ENCODE measurements around the gene PTPRN2.
A peak's percentile ranks its signal among the peaks of the same experiment; 100 is the strongest.

The PTPRN2 gene

DNA sequence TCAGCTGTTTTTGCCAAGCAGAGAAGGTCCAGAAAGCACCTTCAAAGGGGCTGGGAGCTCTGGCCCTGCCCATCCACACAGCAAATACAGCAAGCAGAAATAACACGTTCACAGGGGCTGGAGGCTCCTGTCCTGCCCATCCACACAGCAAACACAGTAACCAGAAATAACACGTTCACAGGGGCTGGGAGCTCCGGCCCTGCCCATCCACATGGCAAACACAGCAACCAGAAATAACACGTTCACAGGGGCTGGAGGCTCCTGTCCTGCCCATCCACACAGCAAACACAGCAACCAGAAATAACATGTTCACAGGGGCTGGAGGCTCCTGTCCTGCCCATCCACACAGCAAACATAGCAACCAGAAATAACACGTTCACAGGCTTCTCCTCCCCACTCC is 558.1 kb downstream of the PTPRN2 start:
- peaks cover 31% of the 10 kb centered on the region for H3K4me1 ChIP-seq (ENCODE audit: control insufficient read depth, insufficient read depth, low read length)
- H3K27me3 ChIP-seq (ENCODE audit: control insufficient read depth, insufficient read depth, low read length) = no peaks in the 10 kb centered on the region
- H3K9me3 ChIP-seq (ENCODE audit: control insufficient read depth, low read length) = no peaks in the 10 kb centered on the region
- H3K36me3 ChIP-seq (ENCODE audit: control insufficient read depth, insufficient read depth, low read length) = no peaks in the 10 kb centered on the region
- no peak overlapping the region for H3K4me3 ChIP-seq (ENCODE audit: low read length)
- no peak overlapping the region for H3K9ac ChIP-seq (ENCODE audit: low read length)

- Histone ChIP-seq H3K4me3 (ENCODE audit: low read length) (no peak overlapping the region), H3K36me3 (ENCODE audit: control insufficient read depth, insufficient read depth, low read length) (no peaks in the 10 kb centered on the region), H3K9ac (ENCODE audit: low read length) (no peak overlapping the region), H3K9me3 (ENCODE audit: control insufficient read depth, low read length) (no peaks in the 10 kb centered on the region), H3K4me1 (ENCODE audit: control insufficient read depth, insufficient read depth, low read length) (peaks cover 31% of the 10 kb centered on the region), H3K27me3 (ENCODE audit: control insufficient read depth, insufficient read depth, low read length) (no peaks in the 10 kb centered on the region)
These were observed 558.7 kb downstream of the PTPRN2 start for GRCh38 chr7:158028971-158029370.

GRCh38 chr7:158028290-158028941 is 559.2 kb downstream of the PTPRN2 start:
- no peaks in the 10 kb centered on the region for H3K27me3 ChIP-seq (ENCODE audit: control insufficient read depth, insufficient read depth, low read length)
- H3K9me3 ChIP-seq (ENCODE audit: control insufficient read depth, low read length) = no peaks in the 10 kb centered on the region
- peak overlapping the region; percentile 15 for H3K9ac ChIP-seq (ENCODE audit: low read length)
- peaks cover 31% of the 10 kb centered on the region for H3K4me1 ChIP-seq (ENCODE audit: control insufficient read depth, insufficient read depth, low read length)
- no peaks in the 10 kb centered on the region for H3K36me3 ChIP-seq (ENCODE audit: control insufficient read depth, insufficient read depth, low read length)
- no peak overlapping the region for H3K4me3 ChIP-seq (ENCODE audit: low read length)

DNA sequence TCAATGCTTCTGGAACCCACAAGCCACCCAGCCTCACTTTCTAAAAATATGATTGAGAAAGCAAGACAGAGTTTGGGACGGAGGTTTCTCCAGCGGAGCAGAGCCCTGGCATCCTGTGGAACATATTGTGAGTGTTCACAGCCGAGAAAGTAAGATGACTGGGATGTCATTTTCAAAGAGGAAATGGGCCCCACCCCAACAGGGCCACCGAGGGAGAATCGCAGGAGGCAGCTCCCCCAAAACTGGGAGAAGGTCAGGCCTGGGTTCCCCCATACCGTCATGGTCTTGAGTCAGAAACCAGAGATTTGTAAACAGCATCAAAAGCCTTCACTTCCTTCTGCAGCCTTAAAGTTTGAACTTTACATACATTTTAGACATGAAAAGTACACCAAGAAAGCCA is 560.0 kb downstream of the PTPRN2 start:
- Histone ChIP-seq H3K9ac (ENCODE audit: low read length) (no peak overlapping the region), H3K27me3 (ENCODE audit: control insufficient read depth, insufficient read depth, low read length) (no peaks in the 10 kb centered on the region), H3K36me3 (ENCODE audit: control insufficient read depth, insufficient read depth, low read length) (no peaks in the 10 kb centered on the region), H3K9me3 (ENCODE audit: control insufficient read depth, low read length) (no peaks in the 10 kb centered on the region), H3K4me3 (ENCODE audit: low read length) (no peak overlapping the region), H3K4me1 (ENCODE audit: control insufficient read depth, insufficient read depth, low read length) (peaks cover 31% of the 10 kb centered on the region)

DNA sequence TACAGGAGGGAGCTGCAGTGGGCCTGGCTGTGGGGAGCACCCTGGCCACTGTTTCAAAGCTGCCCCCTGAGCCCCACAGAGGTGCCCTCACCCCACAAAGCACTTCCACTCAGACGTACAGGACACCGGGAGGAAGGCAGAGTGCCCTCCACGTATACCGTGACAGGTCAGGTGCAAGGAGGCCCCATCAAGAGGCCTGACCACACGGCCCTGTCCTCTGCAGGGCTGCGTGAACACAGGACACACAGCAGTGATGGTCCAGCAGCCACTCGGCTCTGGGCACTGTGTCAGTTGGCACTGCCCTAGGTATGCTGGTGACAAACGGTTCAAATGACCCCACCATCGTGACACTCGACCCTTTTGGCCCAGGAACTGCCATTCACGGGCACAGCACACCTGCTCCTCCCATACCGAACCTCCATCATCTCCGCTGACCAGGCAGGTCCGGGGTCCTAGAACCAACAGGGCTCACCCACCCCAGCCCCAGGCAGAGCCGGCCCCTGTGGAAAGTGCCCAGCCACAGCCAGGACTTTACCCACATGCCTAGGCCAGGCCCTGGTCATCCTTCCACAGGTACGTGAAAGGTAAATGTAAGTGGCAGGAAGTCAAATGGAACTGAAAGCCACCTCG is 560.9 kb downstream of the PTPRN2 start:
- Histone ChIP-seq H3K36me3 (ENCODE audit: control insufficient read depth, insufficient read depth, low read length) (no peaks in the 10 kb centered on the region), H3K9ac (ENCODE audit: low read length) (no peak overlapping the region), H3K27me3 (ENCODE audit: control insufficient read depth, insufficient read depth, low read length) (no peaks in the 10 kb centered on the region), H3K4me1 (ENCODE audit: control insufficient read depth, insufficient read depth, low read length) (peaks cover 31% of the 10 kb centered on the region), H3K9me3 (ENCODE audit: control insufficient read depth, low read length) (no peaks in the 10 kb centered on the region), H3K4me3 (ENCODE audit: low read length) (no peak overlapping the region)

DNA sequence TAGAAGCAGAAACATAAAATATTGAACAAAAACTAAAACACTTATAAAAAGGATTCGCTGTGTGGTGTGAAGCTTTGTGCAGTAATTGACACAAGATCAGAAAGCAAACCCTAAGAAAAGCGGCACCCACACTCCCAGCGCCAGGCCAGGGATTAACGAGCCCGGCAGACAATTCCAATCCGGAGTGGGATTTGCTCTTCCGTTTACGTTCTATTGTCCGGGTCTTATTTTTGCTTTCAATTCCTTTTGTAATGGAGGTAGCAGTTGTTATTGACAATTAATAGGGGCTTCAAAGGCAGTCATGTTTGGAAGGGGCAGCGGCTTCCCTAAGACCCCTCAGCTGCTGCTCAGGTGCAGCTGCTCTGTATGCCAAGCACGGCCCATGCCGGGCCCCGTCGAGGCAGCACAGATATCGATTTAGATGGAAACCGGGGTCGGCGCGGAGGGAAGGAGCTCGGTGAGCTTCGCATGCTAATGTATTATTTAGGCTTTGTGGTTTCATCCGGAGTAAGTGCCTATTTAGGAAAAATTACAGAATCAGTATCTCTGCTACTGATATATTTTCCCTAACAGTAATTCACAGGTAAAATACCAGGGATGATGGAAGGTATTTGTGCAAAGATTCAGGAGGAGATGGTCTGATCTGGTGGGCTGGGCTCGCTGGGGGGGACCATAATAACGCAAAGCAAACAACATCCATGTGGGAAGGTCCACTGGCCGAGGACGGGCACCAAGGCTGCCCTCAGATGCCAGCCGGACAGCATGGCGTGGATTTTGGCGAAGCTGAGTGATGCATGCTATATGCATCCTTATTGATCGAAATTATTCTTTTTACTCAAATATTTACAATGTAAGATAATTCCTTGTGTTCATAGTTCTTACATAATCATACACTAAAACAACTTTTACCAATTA is 561.7 kb downstream of the PTPRN2 start:
- H3K9me3 ChIP-seq (ENCODE audit: control insufficient read depth, low read length) = no peaks in the 10 kb centered on the region
- no peak overlapping the region for H3K9ac ChIP-seq (ENCODE audit: low read length)
- H3K4me1 ChIP-seq (ENCODE audit: control insufficient read depth, insufficient read depth, low read length) = peaks cover 31% of the 10 kb centered on the region
- H3K27me3 ChIP-seq (ENCODE audit: control insufficient read depth, insufficient read depth, low read length) = no peaks in the 10 kb centered on the region
- no peak overlapping the region for H3K4me3 ChIP-seq (ENCODE audit: low read length)
- no peaks in the 10 kb centered on the region for H3K36me3 ChIP-seq (ENCODE audit: control insufficient read depth, insufficient read depth, low read length)

GRCh38 chr7:158024881-158025280 is 562.7 kb downstream of the PTPRN2 start:
- Histone ChIP-seq H3K27me3 (ENCODE audit: control insufficient read depth, insufficient read depth, low read length) (no peaks in the 10 kb centered on the region), H3K36me3 (ENCODE audit: control insufficient read depth, insufficient read depth, low read length) (no peaks in the 10 kb centered on the region), H3K9me3 (ENCODE audit: control insufficient read depth, low read length) (no peaks in the 10 kb centered on the region), H3K9ac (ENCODE audit: low read length) (no peak overlapping the region), H3K4me1 (ENCODE audit: control insufficient read depth, insufficient read depth, low read length) (peaks cover 31% of the 10 kb centered on the region), H3K4me3 (ENCODE audit: low read length) (no peak overlapping the region)

DNA sequence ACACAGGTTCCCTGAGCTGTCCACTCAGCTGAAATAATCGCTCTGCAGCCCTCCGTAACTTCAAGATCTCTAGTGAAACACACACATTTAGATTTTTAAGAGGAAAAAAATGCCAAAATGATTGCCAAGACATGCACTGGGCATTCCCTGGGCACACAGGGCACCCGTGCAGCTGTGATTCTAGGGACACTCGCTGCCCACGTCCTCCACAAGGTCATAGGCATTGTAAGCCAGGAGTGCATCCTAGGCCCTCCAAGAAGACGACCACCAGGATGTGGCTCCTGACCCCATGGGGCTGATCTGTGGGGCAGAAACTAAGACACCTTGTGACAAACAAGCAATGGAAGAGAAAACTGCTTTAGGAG is 563.3 kb downstream of the PTPRN2 start:
- peaks cover 26% of the 10 kb centered on the region for H3K4me1 ChIP-seq (ENCODE audit: control insufficient read depth, insufficient read depth, low read length)
- no peak overlapping the region for H3K9ac ChIP-seq (ENCODE audit: low read length)
- no peaks in the 10 kb centered on the region for H3K27me3 ChIP-seq (ENCODE audit: control insufficient read depth, insufficient read depth, low read length)
- no peaks in the 10 kb centered on the region for H3K36me3 ChIP-seq (ENCODE audit: control insufficient read depth, insufficient read depth, low read length)
- no peak overlapping the region for H3K4me3 ChIP-seq (ENCODE audit: low read length)
- H3K9me3 ChIP-seq (ENCODE audit: control insufficient read depth, low read length) = no peaks in the 10 kb centered on the region

DNA sequence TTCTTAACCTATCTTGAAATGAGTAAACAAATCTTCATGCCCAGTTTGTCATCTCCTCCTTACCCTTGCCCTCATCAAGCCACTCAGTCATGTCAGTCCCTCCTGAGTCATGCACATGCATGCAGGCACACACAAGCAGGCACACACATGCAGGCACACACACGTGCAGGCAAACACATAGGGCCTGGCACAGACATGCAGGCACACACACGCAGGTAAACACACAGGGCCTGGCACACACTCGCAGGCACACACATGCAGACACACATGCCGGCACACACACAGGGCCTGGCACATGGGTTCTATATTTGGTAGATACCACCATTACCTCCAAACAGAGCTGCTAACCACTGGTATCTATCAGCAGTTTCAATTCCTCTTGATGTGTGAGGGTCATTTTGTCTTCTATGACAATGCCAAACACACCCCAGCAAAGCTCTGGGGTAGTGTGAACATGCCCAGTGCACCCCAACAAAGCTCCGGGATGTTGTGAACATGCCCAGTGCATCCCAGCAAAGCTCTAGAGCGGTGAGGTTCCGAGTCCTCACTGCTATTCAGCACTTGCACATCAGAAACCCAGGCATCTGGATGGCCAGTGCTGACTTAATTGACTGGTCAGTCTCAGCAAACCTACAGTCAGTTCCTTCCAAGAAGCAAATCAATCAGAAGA is 563.8 kb downstream of the PTPRN2 start:
- Histone ChIP-seq H3K9me3 (ENCODE audit: control insufficient read depth, low read length) (no peaks in the 10 kb centered on the region), H3K4me3 (ENCODE audit: low read length) (no peak overlapping the region), H3K4me1 (ENCODE audit: control insufficient read depth, insufficient read depth, low read length) (peaks cover 22% of the 10 kb centered on the region), H3K9ac (ENCODE audit: low read length) (no peak overlapping the region), H3K27me3 (ENCODE audit: control insufficient read depth, insufficient read depth, low read length) (no peaks in the 10 kb centered on the region), H3K36me3 (ENCODE audit: control insufficient read depth, insufficient read depth, low read length) (no peaks in the 10 kb centered on the region)

DNA sequence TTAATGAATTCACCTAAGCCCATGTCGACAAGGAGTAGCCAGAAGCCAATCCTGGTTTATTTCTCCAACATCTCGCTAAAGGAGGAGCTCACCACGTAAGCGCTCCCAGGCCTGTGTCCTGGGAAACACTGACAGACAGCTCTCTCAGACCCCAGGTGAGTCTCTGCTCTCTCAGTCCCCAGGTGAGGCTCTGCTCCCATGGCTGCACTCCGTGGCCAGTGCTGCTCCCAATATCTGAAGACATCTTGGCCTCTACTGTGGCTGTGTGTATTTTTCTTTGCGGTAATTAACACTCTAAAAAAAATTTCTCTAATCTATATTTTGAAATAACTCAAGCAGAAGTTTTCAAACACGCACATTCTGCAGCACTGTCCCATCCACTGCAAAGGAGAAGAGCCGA is 564.5 kb downstream of the PTPRN2 start:
- no peaks in the 10 kb centered on the region for H3K9me3 ChIP-seq (ENCODE audit: control insufficient read depth, low read length)
- no peak overlapping the region for H3K4me3 ChIP-seq (ENCODE audit: low read length)

DNA sequence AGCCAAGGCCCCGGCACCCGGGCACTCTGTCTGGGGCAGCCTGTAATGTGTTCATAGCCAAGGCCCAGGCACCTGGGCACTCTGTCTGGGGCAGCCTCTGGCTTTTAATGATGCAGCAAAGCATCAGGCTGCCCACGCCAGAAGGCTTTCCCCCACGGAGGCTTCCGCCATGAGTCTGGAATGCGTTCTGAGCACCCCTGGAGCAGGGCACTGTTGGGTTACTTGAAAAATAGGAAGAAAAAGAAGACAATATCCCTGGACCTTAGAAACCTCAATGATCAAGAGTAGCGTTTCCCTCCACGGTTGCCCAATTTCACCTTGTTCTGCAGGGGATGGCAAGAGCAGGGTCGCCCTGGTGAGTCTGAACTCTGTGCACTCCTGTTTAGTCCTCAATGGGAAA is 565.0 kb downstream of the PTPRN2 start:
- no peak overlapping the region for H3K9ac ChIP-seq (ENCODE audit: low read length)
- H3K36me3 ChIP-seq (ENCODE audit: control insufficient read depth, insufficient read depth, low read length) = no peaks in the 10 kb centered on the region
- H3K27me3 ChIP-seq (ENCODE audit: control insufficient read depth, insufficient read depth, low read length) = no peaks in the 10 kb centered on the region
- no peaks in the 10 kb centered on the region for H3K9me3 ChIP-seq (ENCODE audit: control insufficient read depth, low read length)
- peaks cover 11% of the 10 kb centered on the region for H3K4me1 ChIP-seq (ENCODE audit: control insufficient read depth, insufficient read depth, low read length)
- H3K4me3 ChIP-seq (ENCODE audit: low read length) = no peak overlapping the region

More for the DNA sequence above, 564.5 kb downstream of the PTPRN2 start:
- Histone ChIP-seq H3K4me1 (ENCODE audit: control insufficient read depth, insufficient read depth, low read length) (peaks cover 15% of the 10 kb centered on the region), H3K27me3 (ENCODE audit: control insufficient read depth, insufficient read depth, low read length) (no peaks in the 10 kb centered on the region), H3K9ac (ENCODE audit: low read length) (no peak overlapping the region), H3K36me3 (ENCODE audit: control insufficient read depth, insufficient read depth, low read length) (no peaks in the 10 kb centered on the region)

GRCh38 chr7:158021836-158022235 is 565.8 kb downstream of the PTPRN2 start:
- H3K9ac ChIP-seq (ENCODE audit: low read length) = no peak overlapping the region
- no peak overlapping the region for H3K4me3 ChIP-seq (ENCODE audit: low read length)
- no peaks in the 10 kb centered on the region for H3K27me3 ChIP-seq (ENCODE audit: control insufficient read depth, insufficient read depth, low read length)
- H3K9me3 ChIP-seq (ENCODE audit: control insufficient read depth, low read length) = no peaks in the 10 kb centered on the region
- no peaks in the 10 kb centered on the region for H3K36me3 ChIP-seq (ENCODE audit: control insufficient read depth, insufficient read depth, low read length)
- peaks cover 11% of the 10 kb centered on the region for H3K4me1 ChIP-seq (ENCODE audit: control insufficient read depth, insufficient read depth, low read length)

Data from mucosa of stomach (tissue), 1 donor.